NT2/D1 (cell line): ENCODE data around the gene ADORA1.

ENCODE experiments used
- YY1 ChIP-seq: IDR thresholded peaks from 2 replicates; pipeline ENCODE4 v1.6.1; 2011; ENCODE audit not compliant: insufficient read length, insufficient read depth
- ZNF274 ChIP-seq: IDR thresholded peaks from 2 replicates; pipeline ENCODE4 v1.6.1; 2011; ENCODE audit warnings: mild to moderate bottlenecking, low read depth, low read length

GRCh38 chr1:203086992-203087763 is 40.3 kb upstream of the ADORA1 start:
- TF ChIP-seq YY1 (no peak), ZNF274 (no peak)
